Neural crest cell (in vitro differentiated cells): Measurements from ENCODE around the gene PLA2G12A. TPM values are rescaled to one million over a fixed set of nuclear protein-coding genes. Genes with fewer than 3 reads are reported as not detected.

Source experiments
- DNase-seq: peaks from one replicate; pipeline ENCODE4 v3.0.0; 2021; ENCODE audit warnings: low read depth, mixed read lengths, low spot score
- H3K27ac Mint-ChIP-seq: one replicate; pipeline ENCODE4 v1.8.0; 2021; ENCODE audit warnings: mild to moderate bottlenecking, mixed read lengths; ENCODE audit not compliant: unreplicated experiment
- H3K27me3 Mint-ChIP-seq: 2 replicates; pipeline ENCODE4 v1.8.0; 2021; ENCODE audit warnings: low read depth, mild to moderate bottlenecking, mixed read lengths
- H3K36me3 Mint-ChIP-seq: 2 replicates; pipeline ENCODE4 v1.8.0; 2021; ENCODE audit warnings: low read depth, mild to moderate bottlenecking, mixed read lengths
- H3K4me1 Mint-ChIP-seq: 2 replicates; pipeline ENCODE4 v1.8.0; 2021; ENCODE audit warnings: mixed read lengths
- H3K4me3 Mint-ChIP-seq: one replicate; pipeline ENCODE4 v1.8.0; 2021; ENCODE audit warnings: mild to moderate bottlenecking, mixed read lengths
- H3K9me3 Mint-ChIP-seq: 2 replicates; pipeline ENCODE4 v1.8.0; 2021; ENCODE audit warnings: mixed read lengths
- CTCF ChIP-seq: fragments of 200-600 bp; sonication (generic); conservative IDR thresholded peaks from 2 replicates; pipeline ENCODE4 v1.5.0; 2021; ENCODE audit warnings: antibody characterized with exemption, mild to moderate bottlenecking
- long read RNA-seq: library from polyadenylated mRNA; unstranded; transcript quantifications from one replicate; pipeline ENCODE4 v2.0.0, GENCODE V29; 2020
- total RNA-seq: library from RNA; stranded (reverse); gene quantifications from 2 replicates; pipeline ENCODE4 v1.2.1, GENCODE V29; 2021

The PLA2G12A gene
- total RNA-seq: 13.5 and 15.5 TPM in 2 replicates
- long read RNA-seq, full-length matches to known transcripts: 16 of 18 reads
- long read RNA-seq, partial matches to known transcripts: 1 of 18 reads
- long read RNA-seq, other reads (novel, unspliced or antisense): 1 of 18 reads

GRCh38 chr4:109729718-109730618 lies at the start of gene PLA2G12A:
TSS of gene PLA2G12A (minus strand) at chr4:109730070. CDS start at chr4:109729809, 261 bp downstream.
- Mint-ChIP-seq H3K4me1 (peaks cover 14% of the 10 kb centered on the region), H3K4me3 (peak within 1 kb of the TSS; percentile 91), H3K36me3 (no peaks in the 10 kb centered on the region), H3K27ac (peak within 1 kb of the TSS; percentile 36), H3K27me3 (peaks cover 32% of the 10 kb centered on the region), H3K9me3 (no peaks in the 10 kb centered on the region)
- peak; percentile 50 for DNase-seq
- TF ChIP-seq CTCF: no peak

GRCh38 chr4:109764789-109765402 lies 35.0 kb upstream of the PLA2G12A start:
- H3K9me3 Mint-ChIP-seq: peaks cover 2% of the 10 kb centered on the region
- no peak for TF ChIP-seq CTCF
- H3K27me3 Mint-ChIP-seq: peaks cover 20% of the 10 kb centered on the region
- no peak for DNase-seq
- no peak overlapping the region for H3K4me3 Mint-ChIP-seq
- no peak overlapping the region for H3K27ac Mint-ChIP-seq
- H3K4me1 Mint-ChIP-seq: no peaks in the 10 kb centered on the region
- no peaks in the 10 kb centered on the region for H3K36me3 Mint-ChIP-seq

- DNase-seq: no peak
- no peak for TF ChIP-seq CTCF
- Mint-ChIP-seq H3K27me3 (peaks cover 15% of the 10 kb centered on the region), H3K36me3 (no peaks in the 10 kb centered on the region), H3K4me3 (no peak overlapping the region), H3K27ac (no peak overlapping the region), H3K9me3 (peaks cover 2% of the 10 kb centered on the region), H3K4me1 (no peaks in the 10 kb centered on the region)
These were observed 34.5 kb upstream of the PLA2G12A start for GRCh38 chr4:109764376-109764775.

- Mint-ChIP-seq H3K36me3 (no peaks in the 10 kb centered on the region), H3K4me1 (no peaks in the 10 kb centered on the region), H3K27ac (no peak overlapping the region), H3K27me3 (peaks cover 7% of the 10 kb centered on the region), H3K4me3 (no peak overlapping the region), H3K9me3 (peaks cover 2% of the 10 kb centered on the region)
- no peak for DNase-seq
- TF ChIP-seq CTCF: no peak
These were observed 30.8 kb upstream of the PLA2G12A start for GRCh38 chr4:109760682-109761081.

GRCh38 chr4:109755656-109756055 lies 25.8 kb upstream of the PLA2G12A start:
- no peak overlapping the region for H3K4me3 Mint-ChIP-seq
- H3K36me3 Mint-ChIP-seq: no peaks in the 10 kb centered on the region
- H3K27ac Mint-ChIP-seq: no peak overlapping the region
- no peak for DNase-seq
- H3K27me3 Mint-ChIP-seq: peaks cover 7% of the 10 kb centered on the region
- TF ChIP-seq CTCF: no peak
- H3K4me1 Mint-ChIP-seq: no peaks in the 10 kb centered on the region
- H3K9me3 Mint-ChIP-seq: no peaks in the 10 kb centered on the region
